Astrocyte (in vitro differentiated cells and primary cell): ENCODE results near the gene ZNF592. TPM values are rescaled to one million over a fixed set of nuclear protein-coding genes. Genes with fewer than 3 reads are reported as not detected.

Experiments
- DNase-seq: peaks from one replicate; pipeline ENCODE4 v3.0.0-alpha.2; 2010; ENCODE audit warnings: low read depth
- FAIRE-seq: peaks from 2 replicates; lab custom pipeline; 2011; peaks lifted over from hg19 to GRCh38; lab: Jason Lieb, UNC
- H2AFZ ChIP-seq: 2 replicates; pipeline ENCODE4 v1.6.0; 2012; ENCODE audit warnings: low read depth, low read length, inconsistent platforms
- H3K27ac ChIP-seq: 2 replicates; pipeline ENCODE4 v1.5.1; 2011; ENCODE audit warnings: low read depth, low read length, inconsistent platforms
- H3K27me3 ChIP-seq: 2 replicates; pipeline ENCODE4 v1.6.0; 2011; ENCODE audit warnings: low read length, inconsistent platforms; ENCODE audit not compliant: insufficient read depth
- H3K36me3 ChIP-seq: 2 replicates; pipeline ENCODE4 v1.5.1; 2011; ENCODE audit warnings: low read length, inconsistent platforms; ENCODE audit not compliant: insufficient read depth
- H3K4me1 ChIP-seq: 2 replicates; pipeline ENCODE4 v1.5.1; 2011; ENCODE audit warnings: low read length, inconsistent platforms; ENCODE audit not compliant: insufficient read depth
- H3K4me2 ChIP-seq: 2 replicates; pipeline ENCODE4 v1.6.0; 2012; ENCODE audit warnings: low read length, inconsistent platforms
- H3K4me3 ChIP-seq: 2 replicates; pipeline ENCODE4 v1.5.1; 2011; ENCODE audit warnings: low read depth, mild to moderate bottlenecking, low read length, inconsistent platforms; ENCODE audit not compliant: insufficient read depth
- H3K79me2 ChIP-seq: 2 replicates; pipeline ENCODE4 v1.6.0; 2012; ENCODE audit warnings: mild to moderate bottlenecking, low read length, inconsistent platforms; ENCODE audit not compliant: insufficient read depth
- H3K9ac ChIP-seq: 2 replicates; pipeline ENCODE4 v1.6.0; 2012; ENCODE audit warnings: mild to moderate bottlenecking, low read length, inconsistent platforms
- H3K9me3 ChIP-seq: 2 replicates; pipeline ENCODE4 v1.5.1; 2012; ENCODE audit warnings: low read depth, mild to moderate bottlenecking, low read length, inconsistent platforms; ENCODE audit not compliant: insufficient read depth
- H4K20me1 ChIP-seq: 2 replicates; pipeline ENCODE4 v1.6.0; 2012; ENCODE audit warnings: low read length, inconsistent platforms; ENCODE audit not compliant: insufficient read depth
- H3K27ac Mint-ChIP-seq: one replicate; pipeline ENCODE4 v1.8.0; 2021; ENCODE audit warnings: mild to moderate bottlenecking, mixed read lengths; ENCODE audit not compliant: unreplicated experiment
- H3K27me3 Mint-ChIP-seq: one replicate; pipeline ENCODE4 v1.8.0; 2021; ENCODE audit warnings: low read depth, mixed read lengths; ENCODE audit not compliant: unreplicated experiment
- H3K36me3 Mint-ChIP-seq: one replicate; pipeline ENCODE4 v1.8.0; 2021; ENCODE audit warnings: low read depth, mixed read lengths; ENCODE audit not compliant: unreplicated experiment
- H3K4me1 Mint-ChIP-seq: one replicate; pipeline ENCODE4 v1.8.0; 2021; ENCODE audit warnings: low read depth, mixed read lengths; ENCODE audit not compliant: unreplicated experiment
- H3K4me3 Mint-ChIP-seq: one replicate; pipeline ENCODE4 v1.8.0; 2021; ENCODE audit warnings: mild to moderate bottlenecking, moderate library complexity, mixed read lengths; ENCODE audit not compliant: unreplicated experiment
- H3K9me3 Mint-ChIP-seq: one replicate; pipeline ENCODE4 v1.8.0; 2021; ENCODE audit warnings: mild to moderate bottlenecking, mixed read lengths; ENCODE audit not compliant: unreplicated experiment
- EZH2 ChIP-seq: IDR thresholded peaks from 2 replicates; pipeline ENCODE4 v1.6.1; 2012; ENCODE audit warnings: mild to moderate bottlenecking, low read length, inconsistent platforms; ENCODE audit not compliant: insufficient read depth
- total RNA-seq: library from RNA; stranded (reverse); gene quantifications from 2 replicates; pipeline ENCODE4 v1.2.1, GENCODE V29; 2021
- TF ChIP-seq, protein P1 (sequence below): IDR thresholded peaks from 2 replicates; pipeline ENCODE4 v1.5.1; 2011; ENCODE audit warnings: low read depth, mild to moderate bottlenecking, inconsistent platforms, low read length, moderate library complexity; ENCODE audit not compliant: insufficient read depth

Gene ZNF592
- total RNA-seq, 1 donor from 2014 or later, result 25.1 TPM

GRCh38 chr15:84741121-84741520, 7.3 kb upstream of the ZNF592 start:
- H3K36me3 Mint-ChIP-seq, result no peaks in the 10 kb centered on the region
- Histone ChIP-seq H4K20me1 (no peaks in the 10 kb centered on the region), H3K27ac (no peak overlapping the region), H3K4me2 (no peak overlapping the region), H3K9ac (no peak overlapping the region), H3K27me3 (no peaks in the 10 kb centered on the region), H3K79me2 (no peaks in the 10 kb centered on the region), H3K36me3 (no peaks in the 10 kb centered on the region), H3K9me3 (no peaks in the 10 kb centered on the region), H3K4me3 (no peak overlapping the region), H2AFZ (no peak overlapping the region), H3K4me1 (no peaks in the 10 kb centered on the region)
- no peak for TF ChIP-seq EZH2
- TF ChIP-seq, protein P1, sequence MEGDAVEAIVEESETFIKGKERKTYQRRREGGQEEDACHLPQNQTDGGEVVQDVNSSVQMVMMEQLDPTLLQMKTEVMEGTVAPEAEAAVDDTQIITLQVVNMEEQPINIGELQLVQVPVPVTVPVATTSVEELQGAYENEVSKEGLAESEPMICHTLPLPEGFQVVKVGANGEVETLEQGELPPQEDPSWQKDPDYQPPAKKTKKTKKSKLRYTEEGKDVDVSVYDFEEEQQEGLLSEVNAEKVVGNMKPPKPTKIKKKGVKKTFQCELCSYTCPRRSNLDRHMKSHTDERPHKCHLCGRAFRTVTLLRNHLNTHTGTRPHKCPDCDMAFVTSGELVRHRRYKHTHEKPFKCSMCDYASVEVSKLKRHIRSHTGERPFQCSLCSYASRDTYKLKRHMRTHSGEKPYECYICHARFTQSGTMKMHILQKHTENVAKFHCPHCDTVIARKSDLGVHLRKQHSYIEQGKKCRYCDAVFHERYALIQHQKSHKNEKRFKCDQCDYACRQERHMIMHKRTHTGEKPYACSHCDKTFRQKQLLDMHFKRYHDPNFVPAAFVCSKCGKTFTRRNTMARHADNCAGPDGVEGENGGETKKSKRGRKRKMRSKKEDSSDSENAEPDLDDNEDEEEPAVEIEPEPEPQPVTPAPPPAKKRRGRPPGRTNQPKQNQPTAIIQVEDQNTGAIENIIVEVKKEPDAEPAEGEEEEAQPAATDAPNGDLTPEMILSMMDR, result no peak
- no peak overlapping the region for H3K27ac Mint-ChIP-seq
- DNase-seq, result no peak
- peaks cover 3% of the 10 kb centered on the region for H3K4me1 Mint-ChIP-seq
- no peak overlapping the region for H3K4me3 Mint-ChIP-seq
- no peaks in the 10 kb centered on the region for H3K27me3 Mint-ChIP-seq
- no peak for FAIRE-seq
- no peaks in the 10 kb centered on the region for H3K9me3 Mint-ChIP-seq

- no peaks in the 10 kb centered on the region for H3K36me3 Mint-ChIP-seq
- H3K9me3 ChIP-seq, result no peaks in the 10 kb centered on the region
- DNase-seq (peak; percentile 54), FAIRE-seq (no peak)
- H3K27me3 ChIP-seq, result no peaks in the 10 kb centered on the region
- no peaks in the 10 kb centered on the region for H3K36me3 ChIP-seq
- peak overlapping the region; percentile 85 for H3K4me2 ChIP-seq
- peaks cover 43% of the 10 kb centered on the region for H3K79me2 ChIP-seq
- TF ChIP-seq, protein P1, result no peak
- no peak for TF ChIP-seq EZH2
- peak overlapping the region; percentile 95 for H3K9ac ChIP-seq
- peak overlapping the region; percentile 64 for H3K4me3 ChIP-seq
- H2AFZ ChIP-seq, result peak overlapping the region; percentile 75
- H3K27me3 Mint-ChIP-seq, result no peaks in the 10 kb centered on the region
- H3K4me1 ChIP-seq, result peaks cover 30% of the 10 kb centered on the region
- H3K27ac ChIP-seq, result peak overlapping the region; percentile 84
- peaks cover 24% of the 10 kb centered on the region for H3K4me1 Mint-ChIP-seq
- no peaks in the 10 kb centered on the region for H3K9me3 Mint-ChIP-seq
- peak overlapping the region; percentile 93 for H3K4me3 Mint-ChIP-seq
- peak overlapping the region; percentile 93 for H3K27ac Mint-ChIP-seq
- peaks cover 37% of the 10 kb centered on the region for H4K20me1 ChIP-seq
These were observed 747 bp upstream of the ZNF592 start for GRCh38 chr15:84747416-84748273.
